K562 (cell line): Measurements from ENCODE around the gene CCDC87. TPM values are rescaled to one million over a fixed set of nuclear protein-coding genes. Genes with fewer than 3 reads are reported as not detected.
A peak's percentile ranks its signal among the peaks of the same experiment; 100 is the strongest.

Experiments used
- ATAC-seq: fragments of 200-7000 bp; cut with Tn5 transposase; 3 replicates; pipeline ENCODE4 v1.9.1; 2020; ENCODE audit warnings: moderate library complexity
- BruUV-seq: library from RNA; stranded (reverse); fragments of 400-500 nt; replicated peaks from 2 replicates; lab custom pipeline; 2021; lab: Mats Ljungman, UMichigan
- CTCF ChIA-PET: fragments of 300-600 bp; formaldehyde crosslinking; extraction: SDS; loops from one replicate; lab custom pipeline; 2021; ENCODE audit warnings: low intra/inter-chr PET ratio; lab: Yijun Ruan, JAX
- POLR2A ChIA-PET: fragments of 300-600, 350-650 bp; sonication (Branson Sonifier 250); formaldehyde crosslinking; extraction: SDS; loops from one replicate; lab custom pipeline; 2021; ENCODE audit warnings: antibody characterized with exemption, inconsistent platforms; lab: Yijun Ruan, JAX
- DNase-seq, 4 experiments: peaks; one replicate each; pipeline versions ENCODE4 v3.0.0 to v3.0.0-alpha.2; 2011 to 2018; ENCODE audit warnings: low spot score in 3 of 4, mixed read lengths in 3 of 4; ENCODE audit errors: extremely low read depth in 1 of 4
- FAIRE-seq: peaks from 2 replicates; lab custom pipeline; 2011; peaks lifted over from hg19 to GRCh38; lab: Jason Lieb, UNC
- H2AFZ ChIP-seq: 2 replicates; pipeline ENCODE4 v1.6.0; 2011; ENCODE audit warnings: low read depth, low read length, control low read depth, inconsistent platforms
- H3K27ac ChIP-seq: fragments of 200-600 bp; 3 replicates; pipeline ENCODE4 v1.8.0; 2011; ENCODE audit warnings: low read depth, mild to moderate bottlenecking, control low read depth, inconsistent platforms, low read length, moderate library complexity, mixed read lengths; ENCODE audit errors: extremely low read depth
- H3K27me3 ChIP-seq, 2 experiments: fragments of 300-600 bp in 1 of 2; 2 replicates in 1 of 2; 3 replicates in 1 of 2; pipeline versions ENCODE4 v1.6.0 to v1.8.0; 2011; ENCODE audit warnings: inconsistent platforms in 2 of 2, low read length in 2 of 2, mild to moderate bottlenecking in 1 of 2, mixed read lengths in 1 of 2, moderate library complexity in 1 of 2; ENCODE audit not compliant: control insufficient read depth in 2 of 2, insufficient read depth in 2 of 2
- H3K36me3 ChIP-seq: fragments of 300-600 bp; 3 replicates; pipeline ENCODE4 v1.8.0; 2011; ENCODE audit warnings: mild to moderate bottlenecking, low read length, inconsistent platforms; ENCODE audit not compliant: control insufficient read depth, insufficient read depth
- H3K4me1 ChIP-seq, 2 experiments: fragments of 200-600 bp in 1 of 2; replicated peaks in 1 of 2; 2 replicates in 1 of 2; 3 replicates in 1 of 2; pipeline versions ENCODE4 v1.5.1 to v1.8.0; 2011; ENCODE audit warnings: inconsistent platforms in 2 of 2, low read length in 2 of 2, mild to moderate bottlenecking in 1 of 2, mixed read lengths in 1 of 2, moderate library complexity in 1 of 2; ENCODE audit not compliant: control insufficient read depth in 2 of 2, insufficient read depth in 2 of 2
- H3K4me2 ChIP-seq: 2 replicates; pipeline ENCODE4 v1.6.1; 2011; ENCODE audit warnings: low read length, control low read depth, inconsistent platforms, mixed read lengths; ENCODE audit not compliant: insufficient read depth
- H3K4me3 ChIP-seq: fragments of 200-600 bp; sonication (generic), shearing (Covaris generic); 2 replicates; pipeline ENCODE4 v1.5.1; 2016; ENCODE audit warnings: control low read depth, inconsistent platforms
- H3K79me2 ChIP-seq: fragments of 200-600 bp; 3 replicates; pipeline ENCODE4 v1.8.0; 2011; ENCODE audit warnings: low read length, inconsistent platforms; ENCODE audit not compliant: control insufficient read depth, insufficient read depth
- H3K9ac ChIP-seq, 2 experiments: 2 replicates each; pipeline versions ENCODE4 v1.6.0 to v1.6.1; 2011; ENCODE audit warnings: low read depth in 2 of 2, low read length in 2 of 2, control low read depth in 1 of 2, inconsistent platforms in 1 of 2, mild to moderate bottlenecking in 1 of 2, mixed read lengths in 1 of 2; ENCODE audit not compliant: insufficient read depth in 1 of 2
- H3K9me1 ChIP-seq: one replicate; pipeline ENCODE4 v1.6.0; 2011; ENCODE audit warnings: inconsistent platforms, mild to moderate bottlenecking, low read length, moderate library complexity; ENCODE audit not compliant: control insufficient read depth, insufficient read depth
- H3K9me3 ChIP-seq: replicated peaks from 2 replicates; pipeline ENCODE4 v1.5.1; 2011; ENCODE audit warnings: low read depth, low read length, inconsistent platforms; ENCODE audit not compliant: control insufficient read depth, insufficient read depth
- H4K20me1 ChIP-seq: replicated peaks from 2 replicates; pipeline ENCODE4 v1.6.1; 2011; ENCODE audit warnings: low read length, inconsistent platforms, mixed read lengths; ENCODE audit not compliant: control insufficient read depth, insufficient read depth
- ATF7 ChIP-seq: fragments of 450-650 bp; IDR thresholded peaks from 2 replicates; pipeline ENCODE4 v1.7.1; 2014; ENCODE audit warnings: mild to moderate bottlenecking, moderate library complexity
- HIVEP1 ChIP-seq: fragments of 250-450 bp; sonication (Bioruptor Pico); IDR thresholded peaks from 2 replicates; pipeline ENCODE4 v1.4.0; 2020; ENCODE audit warnings: mild to moderate bottlenecking
- MAFF ChIP-seq: IDR thresholded peaks from 2 replicates; pipeline ENCODE4 v1.6.1; 2012; ENCODE audit warnings: low read length, improper control_type of control experiment
- MBD2 ChIP-seq: sonication (generic); IDR thresholded peaks from 2 replicates; pipeline ENCODE4 v1.6.1; 2016; ENCODE audit warnings: low read depth, borderline replicate concordance
- MIER1 ChIP-seq: fragments of 450-650 bp; IDR thresholded peaks from 2 replicates; pipeline ENCODE4 v1.6.1; 2016; ENCODE audit warnings: antibody characterized with exemption, mild to moderate bottlenecking, low read depth
- MYBL2 ChIP-seq, 2 experiments: fragments of 450-650 bp in 1 of 2; sonication (generic) in 1 of 2; formaldehyde crosslinking in 1 of 2; IDR thresholded peaks; 2 replicates each; pipeline versions ENCODE4 v1.6.1 to v1.8.1; 2017 to 2022; ENCODE audit warnings: borderline replicate concordance in 1 of 2, inconsistent platforms in 1 of 2, low read depth in 1 of 2, mild to moderate bottlenecking in 1 of 2, missing genetic modification reagents in 1 of 2, moderate library complexity in 1 of 2
- NFATC3 ChIP-seq: fragments of 450-650 bp; IDR thresholded peaks from 2 replicates; pipeline ENCODE4 v1.6.1; 2017; ENCODE audit warnings: mild to moderate bottlenecking
- NFRKB ChIP-seq: fragments of 450-650 bp; IDR thresholded peaks from 2 replicates; pipeline ENCODE4 v1.6.1; 2016; ENCODE audit warnings: low read depth
- PATZ1 ChIP-seq: fragments of 250-450 bp; sonication (Bioruptor Pico); IDR thresholded peaks from 2 replicates; pipeline ENCODE4 v1.5.0; 2020; ENCODE audit warnings: mild to moderate bottlenecking, borderline replicate concordance
- PHF20 ChIP-seq: fragments of 450-650 bp; IDR thresholded peaks from 2 replicates; pipeline ENCODE4 v1.6.1; 2018; ENCODE audit not compliant: partially characterized antibody
- POLR2AphosphoS5 ChIP-seq: IDR thresholded peaks from 2 replicates; pipeline ENCODE4 v1.6.1; 2011; ENCODE audit warnings: mild to moderate bottlenecking, low read depth, low read length, moderate library complexity; ENCODE audit not compliant: control insufficient read depth, insufficient read depth
- POLR3G ChIP-seq: IDR thresholded peaks from 2 replicates; pipeline ENCODE4 v1.6.1; 2011; ENCODE audit not compliant: insufficient read length, insufficient replicate concordance; ENCODE audit errors: extremely low read depth
- WHSC1 ChIP-seq: IDR thresholded peaks from one replicate; pipeline ENCODE4 v1.6.1; 2012; ENCODE audit warnings: low read length, control low read depth, inconsistent platforms
- ZC3H11A ChIP-seq: IDR thresholded peaks from 2 replicates; pipeline ENCODE4 v1.6.1; 2012; ENCODE audit warnings: low read depth, low read length, improper control_type of control experiment
- ZNF263 ChIP-seq: sonication (generic); formaldehyde crosslinking; IDR thresholded peaks from 2 replicates; pipeline ENCODE4 v1.8.0; 2022; ENCODE audit warnings: mild to moderate bottlenecking, missing genetic modification reagents, borderline replicate concordance
- ZNF584 ChIP-seq: fragments of 200-800 bp; sonication (Bioruptor generic); IDR thresholded peaks from 2 replicates; pipeline ENCODE4 v1.6.1; 2016; ENCODE audit warnings: low read depth, mild to moderate bottlenecking, missing genetic modification characterization, missing compliant biosample characterization
- WGBS: fragments of 100-300 bp; shearing (Covaris generic); methylation state at CpG from one replicate; pipeline ENCODE4 v1.1.6; 2016; ENCODE audit warnings: low coverage, mixed read lengths; ENCODE audit not compliant: insufficient coverage; ENCODE audit errors: missing lambda C conversion rate; 5-methylcytosine and 5-hydroxymethylcytosine counted together
- in situ Hi-C: fragments of 300-500 bp; cut with MboI; formaldehyde crosslinking; loops from 4 replicates; pipeline ENCODE4 v1.15.0; 2018; ENCODE audit warnings: inconsistent platforms, mixed read lengths
- intact Hi-C: fragments of 100-400 bp; cut with micrococcal nuclease; formaldehyde crosslinking; loops from 2 replicates; pipeline ENCODE4 v1.14.2; 2022
- polyA plus RNA-seq, 8 experiments: library from polyadenylated mRNA; depleted of rRNA in 4 of 8; stranded (reverse) in 5 of 8; unstranded in 3 of 8; fragments of >200 nt; fragmentation: Nextera tagmentation in 2 of 8; fragmentation: Illumina TruSeq in 1 of 8; extraction: Ambion mirVana in 2 of 8; extraction: Trizol in 1 of 8; gene quantifications; 2 replicates each; pipeline versions ENCODE4 v1.2.1 to v1.2.3, GENCODE V29; 2011 to 2014; ENCODE audit warnings: inconsistent platforms in 1 of 8, missing spikeins in 1 of 8
- total RNA-seq, 7 experiments: library from RNA; depleted of rRNA in 6 of 7; stranded (reverse); fragments of >200 nt in 6 of 7; fragmentation: Illumina TruSeq in 2 of 7; extraction: Trizol in 2 of 7; gene quantifications; 2 replicates each; pipeline versions ENCODE4 v1.2.1 to v1.2.3, GENCODE V29; 2011 to 2021; ENCODE audit warnings: low replicate concordance in 1 of 7
- TF ChIP-seq, protein P1 (sequence below): fragments of 150-350 bp; conservative IDR thresholded peaks from 2 replicates; pipeline ENCODE4 v1.6.1; 2014; ENCODE audit warnings: low read length

The CCDC87 gene
- total and polyA plus RNA-seq, 9 of the 15 experiments (the other 6 are each of a cell fraction or from before 2014, with no cell fraction given), result 0.03 to 0.44 (median 0.15) TPM; not detected in 1

DNA sequence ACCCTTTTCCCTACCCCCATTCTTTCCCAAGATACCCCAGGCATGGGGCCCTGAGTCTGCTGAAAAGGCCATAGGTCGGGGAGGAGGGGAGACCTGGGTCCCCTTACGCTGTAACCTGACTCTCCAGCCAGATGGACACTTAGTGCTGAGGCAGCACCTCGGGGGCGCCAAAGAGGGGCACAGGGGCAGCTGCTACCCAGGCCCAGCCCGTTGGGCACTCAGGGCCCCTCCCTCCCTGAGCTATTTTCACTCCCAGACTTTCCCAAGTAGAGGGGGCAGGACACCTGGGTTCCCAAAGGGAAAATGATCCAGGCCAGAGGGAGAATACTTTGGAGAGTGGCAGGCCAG, 45.2 kb downstream of the CCDC87 start (continued):
- TF ChIP-seq, protein P1, sequence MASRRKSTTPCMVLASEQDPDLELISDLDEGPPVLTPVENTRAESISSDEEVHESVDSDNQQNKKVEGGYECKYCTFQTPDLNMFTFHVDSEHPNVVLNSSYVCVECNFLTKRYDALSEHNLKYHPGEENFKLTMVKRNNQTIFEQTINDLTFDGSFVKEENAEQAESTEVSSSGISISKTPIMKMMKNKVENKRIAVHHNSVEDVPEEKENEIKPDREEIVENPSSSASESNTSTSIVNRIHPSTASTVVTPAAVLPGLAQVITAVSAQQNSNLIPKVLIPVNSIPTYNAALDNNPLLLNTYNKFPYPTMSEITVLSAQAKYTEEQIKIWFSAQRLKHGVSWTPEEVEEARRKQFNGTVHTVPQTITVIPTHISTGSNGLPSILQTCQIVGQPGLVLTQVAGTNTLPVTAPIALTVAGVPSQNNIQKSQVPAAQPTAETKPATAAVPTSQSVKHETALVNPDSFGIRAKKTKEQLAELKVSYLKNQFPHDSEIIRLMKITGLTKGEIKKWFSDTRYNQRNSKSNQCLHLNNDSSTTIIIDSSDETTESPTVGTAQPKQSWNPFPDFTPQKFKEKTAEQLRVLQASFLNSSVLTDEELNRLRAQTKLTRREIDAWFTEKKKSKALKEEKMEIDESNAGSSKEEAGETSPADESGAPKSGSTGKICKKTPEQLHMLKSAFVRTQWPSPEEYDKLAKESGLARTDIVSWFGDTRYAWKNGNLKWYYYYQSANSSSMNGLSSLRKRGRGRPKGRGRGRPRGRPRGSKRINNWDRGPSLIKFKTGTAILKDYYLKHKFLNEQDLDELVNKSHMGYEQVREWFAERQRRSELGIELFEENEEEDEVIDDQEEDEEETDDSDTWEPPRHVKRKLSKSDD, result no peak
- TF ChIP-seq POLR3G, result no peak

DNA sequence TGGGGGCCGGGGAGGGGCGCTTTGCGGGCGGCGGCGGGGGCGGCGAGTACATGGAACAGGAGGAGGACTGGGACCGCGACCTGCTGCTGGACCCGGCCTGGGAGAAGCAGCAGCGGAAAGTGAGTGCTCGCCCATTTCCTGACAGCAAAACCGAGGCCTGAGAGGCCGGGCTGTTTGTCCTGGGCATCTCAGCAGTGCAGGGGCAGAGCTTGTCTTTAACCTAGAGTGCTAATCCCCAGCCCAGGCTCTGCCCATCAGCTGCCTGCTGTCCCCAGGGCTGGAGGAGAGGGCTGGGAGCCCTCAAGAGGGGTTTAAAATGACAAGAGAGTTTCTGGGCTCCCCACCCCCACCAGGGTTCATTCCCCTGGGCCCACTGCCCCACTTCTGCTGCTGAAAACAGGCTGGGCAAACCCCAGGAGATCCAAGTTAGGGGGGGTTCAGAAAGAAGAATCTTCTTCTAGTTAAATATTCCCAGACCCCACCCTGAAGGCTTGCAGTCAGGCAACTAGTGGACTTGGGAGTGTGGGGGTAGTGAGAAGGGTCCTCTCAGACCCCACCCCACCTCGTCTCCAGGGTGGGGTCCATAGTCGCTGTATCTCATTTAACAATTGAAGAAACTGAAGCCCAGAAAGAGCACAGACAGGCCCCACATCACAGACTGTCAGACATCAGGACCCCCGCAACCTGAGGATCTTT, 45.7 kb downstream of the CCDC87 start:
- POLR2A ChIA-PET, result interaction anchor here (0.6 to 1.6 kb wide), 4 partner anchors 15 to 131 kb away, joined by 3 to 7 read pairs (median 6); partner anchors contain the start of gene RBM4B
- CTCF ChIA-PET, result no interaction called here
- WGBS, result 43% methylated on average over 5 of the region's 18 CpGs
- Histone ChIP-seq H2AFZ (no peak overlapping the region), H4K20me1 (no peaks in the 10 kb centered on the region), H3K9ac (0 out of 4 replicates have a peak overlapping the region, but pooled peaks of 1 of the 2 experiments have one; percentile 98), H3K4me1 (peaks cover 0 to 38% of the 10 kb centered on the region in 2 experiments; a peak in 4 of 5 replicates), H3K79me2 (peaks cover 6% of the 10 kb centered on the region; the same call in 1 of the 3 replicates), H3K4me2 (no peak overlapping the region), H3K4me3 (no peak overlapping the region), H3K27me3 (peaks cover 0 to 4% of the 10 kb centered on the region in 2 experiments; a peak in 1 of 5 replicates), H3K9me3 (no peaks in the 10 kb centered on the region), H3K9me1 (no peaks in the 10 kb centered on the region), H3K36me3 (peaks cover 5% of the 10 kb centered on the region; the same call in 1 of the 3 replicates), H3K27ac (no peak overlapping the region)
- DNase-seq, result no peak
- FAIRE-seq, result no peak
- no TSS peak for BruUV-seq
- in situ Hi-C loops, result no loop called here
- no peak for ATAC-seq
- intact Hi-C loops, result no loop called here
- TF ChIP-seq PHF20 (no peak), HIVEP1 (CRISPR knock-in tag) (no peak), MYBL2 (IDR thresholded peaks at IDR 0.05; ENCODE audit: low read depth) (no peak), MYBL2 (CRISPR knock-in tag; IDR thresholded peaks at IDR 0.05; ENCODE audit: borderline replicate concordance) (no peak), NFATC3 (no peak), MAFF (no peak), ZNF263 (CRISPR knock-in tag) (no peak), PATZ1 (no peak), POLR2AphosphoS5 (no peak), MIER1 (peak; percentile 56; the same call in 1 of the 2 replicates), MBD2 (no peak), WHSC1 (no peak), ZNF584 (CRISPR knock-in tag) (no peak), ZC3H11A (no peak), ATF7 (no peak), NFRKB (no peak)
